Measurements from ENCODE around the gene SUSD6.

DNA sequence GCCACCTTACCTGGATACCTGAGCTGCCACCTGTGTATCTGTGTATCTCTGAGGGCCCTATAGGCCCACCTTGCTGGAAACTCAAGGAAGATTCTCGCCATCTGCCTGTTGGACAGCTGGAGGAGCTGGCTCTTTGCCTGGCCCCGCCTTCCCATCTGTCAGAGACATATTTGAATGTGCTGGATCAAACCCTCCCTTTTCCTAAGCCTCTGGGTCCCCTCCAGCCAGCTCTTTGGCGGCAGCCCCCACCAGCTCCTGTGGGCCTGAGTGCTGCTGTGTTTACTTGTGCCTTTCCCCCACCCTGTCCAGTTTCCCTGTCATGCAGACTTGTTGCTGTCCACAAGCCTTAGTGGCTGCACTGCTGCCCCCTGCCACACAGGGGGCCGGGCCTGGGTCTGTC is 99.7 kb downstream of the SUSD6 start:
- TF ChIP-seq, protein P1, sequence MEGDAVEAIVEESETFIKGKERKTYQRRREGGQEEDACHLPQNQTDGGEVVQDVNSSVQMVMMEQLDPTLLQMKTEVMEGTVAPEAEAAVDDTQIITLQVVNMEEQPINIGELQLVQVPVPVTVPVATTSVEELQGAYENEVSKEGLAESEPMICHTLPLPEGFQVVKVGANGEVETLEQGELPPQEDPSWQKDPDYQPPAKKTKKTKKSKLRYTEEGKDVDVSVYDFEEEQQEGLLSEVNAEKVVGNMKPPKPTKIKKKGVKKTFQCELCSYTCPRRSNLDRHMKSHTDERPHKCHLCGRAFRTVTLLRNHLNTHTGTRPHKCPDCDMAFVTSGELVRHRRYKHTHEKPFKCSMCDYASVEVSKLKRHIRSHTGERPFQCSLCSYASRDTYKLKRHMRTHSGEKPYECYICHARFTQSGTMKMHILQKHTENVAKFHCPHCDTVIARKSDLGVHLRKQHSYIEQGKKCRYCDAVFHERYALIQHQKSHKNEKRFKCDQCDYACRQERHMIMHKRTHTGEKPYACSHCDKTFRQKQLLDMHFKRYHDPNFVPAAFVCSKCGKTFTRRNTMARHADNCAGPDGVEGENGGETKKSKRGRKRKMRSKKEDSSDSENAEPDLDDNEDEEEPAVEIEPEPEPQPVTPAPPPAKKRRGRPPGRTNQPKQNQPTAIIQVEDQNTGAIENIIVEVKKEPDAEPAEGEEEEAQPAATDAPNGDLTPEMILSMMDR (IDR thresholded peaks at IDR 0.05), result no peak
- no peak for TF ChIP-seq POLR2A (IDR thresholded peaks at IDR 0.05)
